ENCODE data around the gene ABCD1.
"Not testable (repeated sequence)": the region's sequence is repeated elsewhere in the genome, so short reads cannot be mapped to it uniquely, and the experiment has no call there.

ABCD1 gene

GRCh38 chrX:153717445-153717844 lies 7.2 kb upstream of the ABCD1 start:
- FAIRE-seq (no peak), DNase-seq (ENCODE audit: insufficient read length, low spot score) (no peak)
- TF ChIP-seq POLR2A (IDR thresholded peaks at IDR 0.05; ENCODE audit: low read depth, low read length), result no peak

- no peak for FAIRE-seq
- no peak for DNase-seq (ENCODE audit: insufficient read length, low spot score)
- TF ChIP-seq POLR2A (IDR thresholded peaks at IDR 0.05; ENCODE audit: low read depth, low read length), result no peak
Measured at GRCh38 chrX:153719238-153719637, 5.4 kb upstream of the ABCD1 start.

- FAIRE-seq, result no peak
- no peak for DNase-seq (ENCODE audit: insufficient read length, low spot score)
- no peak for TF ChIP-seq POLR2A (IDR thresholded peaks at IDR 0.05; ENCODE audit: low read depth, low read length)
Measured at GRCh38 chrX:153719701-153720100, 5.0 kb upstream of the ABCD1 start.

GRCh38 chrX:153722704-153723350 lies 1.8 kb upstream of the ABCD1 start:
- DNase-seq (ENCODE audit: insufficient read length, low spot score) (no peak), FAIRE-seq (no peak)
- TF ChIP-seq POLR2A (IDR thresholded peaks at IDR 0.05; ENCODE audit: low read depth, low read length), result no peak

GRCh38 chrX:153723351-153724251 lies 1.1 kb upstream of the ABCD1 start:
- no peak for TF ChIP-seq POLR2A (IDR thresholded peaks at IDR 0.05; ENCODE audit: low read depth, low read length)
- DNase-seq (ENCODE audit: insufficient read length, low spot score), result no peak
- FAIRE-seq, result no peak

GRCh38 chrX:153725039-153725831 lies 579 bp downstream of the ABCD1 start:
- FAIRE-seq, result no peak
- TF ChIP-seq POLR2A (IDR thresholded peaks at IDR 0.05; ENCODE audit: low read depth, low read length), result no peak; the same call in 1 of the 2 replicates
- no peak for DNase-seq (ENCODE audit: insufficient read length, low spot score)

- no peak for DNase-seq (ENCODE audit: insufficient read length, low spot score)
- no peak for FAIRE-seq
- no peak for TF ChIP-seq POLR2A (IDR thresholded peaks at IDR 0.05; ENCODE audit: low read depth, low read length)
Measured at GRCh38 chrX:153725832-153726285, 1.2 kb downstream of the ABCD1 start.

GRCh38 chrX:153726286-153727122 lies 1.8 kb downstream of the ABCD1 start:
- DNase-seq (ENCODE audit: insufficient read length, low spot score) (peak; percentile 79), FAIRE-seq (no peak)
- peak; percentile 51 for TF ChIP-seq POLR2A (IDR thresholded peaks at IDR 0.05; ENCODE audit: low read depth, low read length)

- DNase-seq (ENCODE audit: insufficient read length, low spot score) (peak; percentile 68), FAIRE-seq (no peak)
- TF ChIP-seq POLR2A (IDR thresholded peaks at IDR 0.05; ENCODE audit: low read depth, low read length), result no peak
Measured at GRCh38 chrX:153727123-153727931, 2.7 kb downstream of the ABCD1 start.

GRCh38 chrX:153728095-153728494 lies 3.4 kb downstream of the ABCD1 start:
- DNase-seq (ENCODE audit: insufficient read length, low spot score) (no peak), FAIRE-seq (no peak)
- TF ChIP-seq POLR2A (IDR thresholded peaks at IDR 0.05; ENCODE audit: low read depth, low read length), result no peak

GRCh38 chrX:153728951-153729631 lies 4.4 kb downstream of the ABCD1 start:
- DNase-seq (ENCODE audit: insufficient read length, low spot score), result no peak
- no peak for FAIRE-seq
- TF ChIP-seq POLR2A (IDR thresholded peaks at IDR 0.05; ENCODE audit: low read depth, low read length), result no peak

GRCh38 chrX:153730115-153730514 lies 5.5 kb downstream of the ABCD1 start:
- FAIRE-seq; DNase-seq (ENCODE audit: insufficient read length, low spot score): not testable (repeated sequence)
